ENCODE data around the gene DAPK2.

DAPK2 gene

DNA sequence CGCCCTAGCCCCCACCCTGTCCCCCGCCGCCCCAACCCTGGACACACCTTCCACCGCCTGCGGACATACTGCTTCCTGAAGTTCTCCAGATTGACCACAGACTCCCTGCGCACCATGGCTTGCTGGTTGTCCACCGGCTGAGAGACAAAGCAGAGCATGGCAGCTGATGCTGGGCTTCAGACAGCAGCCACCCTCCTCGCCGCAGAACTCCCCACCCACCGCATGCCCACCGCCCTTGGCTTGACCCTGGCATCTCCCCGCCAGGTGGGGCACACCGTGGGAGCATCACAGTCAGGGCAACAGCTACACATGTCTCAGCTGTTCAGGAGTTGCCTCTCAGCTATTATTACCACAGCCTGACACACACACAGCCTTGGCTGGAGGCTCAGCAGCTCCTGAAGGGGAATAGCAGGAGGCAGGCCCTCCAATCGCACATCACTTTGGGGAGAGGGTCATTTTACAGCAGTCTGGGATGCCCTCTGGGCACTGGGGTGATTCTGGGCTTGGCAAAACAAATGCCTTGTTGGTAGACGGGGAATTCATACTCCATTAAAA lies 134.1 kb downstream of the DAPK2 start:
- no peak for TF ChIP-seq CTCF (IDR thresholded peaks at IDR 0.05; ENCODE audit: control insufficient read depth, extremely low read depth, insufficient read depth)
- DNase-seq (ENCODE audit: low read depth), result no peak

DNA sequence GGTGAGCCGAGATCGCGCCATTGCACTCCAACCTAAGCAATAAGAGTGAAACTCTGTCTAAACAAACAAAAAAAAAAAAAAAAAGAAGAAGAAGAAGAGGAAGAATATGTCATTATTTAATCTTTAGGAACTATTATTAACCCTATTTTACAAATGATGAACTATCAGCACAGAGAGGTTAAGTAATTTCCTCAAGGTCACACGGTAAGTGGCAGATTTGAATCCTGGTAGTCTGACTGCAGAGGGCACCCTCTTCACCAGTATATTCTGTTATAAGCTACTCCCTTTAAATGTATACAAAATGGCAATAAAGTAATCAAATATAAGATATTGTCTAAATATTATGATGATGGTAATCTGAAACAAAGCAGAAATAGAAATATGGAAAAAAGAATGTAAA lies 135.1 kb downstream of the DAPK2 start:
- H3K4me3 ChIP-seq (ENCODE audit: low read depth, low read length), result no peak overlapping the region
- DNase-seq (ENCODE audit: low read depth), result no peak
- no peak for TF ChIP-seq CTCF (IDR thresholded peaks at IDR 0.05; ENCODE audit: control insufficient read depth, extremely low read depth, insufficient read depth)

More for the DNA sequence above, 134.1 kb downstream of the DAPK2 start:
- H3K4me3 ChIP-seq (ENCODE audit: low read depth, low read length), result no peak overlapping the region

- TF ChIP-seq CTCF (IDR thresholded peaks at IDR 0.05; ENCODE audit: control insufficient read depth, extremely low read depth, insufficient read depth), result no peak
- no peak for DNase-seq (ENCODE audit: low read depth)
- no peak overlapping the region for H3K4me3 ChIP-seq (ENCODE audit: low read depth, low read length)
Observed at GRCh38 chr15:63909819-63910437, 136.4 kb downstream of the DAPK2 start.

DNA sequence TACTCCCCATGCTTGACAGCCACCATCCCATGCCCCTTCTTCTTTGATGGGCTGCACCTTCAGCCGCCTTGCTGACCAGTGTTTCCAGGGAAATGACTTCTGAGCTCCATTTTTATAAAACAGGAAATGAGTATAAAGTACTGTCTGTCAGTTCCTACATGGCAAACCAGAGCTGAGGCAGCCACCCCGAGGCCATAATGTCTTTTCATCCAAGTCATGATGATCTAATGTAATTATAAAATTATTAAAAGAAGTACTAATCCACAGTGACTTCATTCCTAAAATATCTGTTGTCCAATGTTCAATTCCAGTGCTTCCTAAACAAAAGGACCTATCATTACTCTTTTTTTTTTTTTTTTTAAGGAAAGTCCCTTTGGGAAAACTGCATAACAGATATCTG lies 137.3 kb downstream of the DAPK2 start:
- H3K4me3 ChIP-seq (ENCODE audit: low read depth, low read length), result no peak overlapping the region
- no peak for DNase-seq (ENCODE audit: low read depth)
- no peak for TF ChIP-seq CTCF (IDR thresholded peaks at IDR 0.05; ENCODE audit: control insufficient read depth, extremely low read depth, insufficient read depth)

DNA sequence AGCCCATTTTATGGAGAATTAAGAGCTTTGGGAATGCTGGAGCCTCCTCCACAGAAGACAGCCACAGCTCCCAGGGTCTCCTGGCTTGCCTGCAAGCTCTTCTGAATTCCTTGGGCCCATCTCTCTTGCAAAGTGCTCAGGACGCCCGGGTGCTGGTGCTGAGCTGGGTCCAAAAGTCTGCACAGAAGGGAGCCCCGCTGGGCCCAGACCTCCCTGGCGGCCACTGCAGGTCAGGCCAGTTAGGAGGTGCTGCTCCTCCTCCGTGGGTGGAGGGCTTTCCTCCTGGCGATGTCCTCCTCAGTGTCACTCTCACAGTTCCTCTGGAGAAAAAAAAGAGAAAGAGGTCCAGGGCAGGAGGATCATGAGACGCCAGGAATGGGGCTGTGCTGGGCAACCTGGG lies 138.0 kb downstream of the DAPK2 start:
- no peak overlapping the region for H3K4me3 ChIP-seq (ENCODE audit: low read depth, low read length)
- DNase-seq (ENCODE audit: low read depth), result no peak
- TF ChIP-seq CTCF (IDR thresholded peaks at IDR 0.05; ENCODE audit: control insufficient read depth, extremely low read depth, insufficient read depth), result no peak

DNA sequence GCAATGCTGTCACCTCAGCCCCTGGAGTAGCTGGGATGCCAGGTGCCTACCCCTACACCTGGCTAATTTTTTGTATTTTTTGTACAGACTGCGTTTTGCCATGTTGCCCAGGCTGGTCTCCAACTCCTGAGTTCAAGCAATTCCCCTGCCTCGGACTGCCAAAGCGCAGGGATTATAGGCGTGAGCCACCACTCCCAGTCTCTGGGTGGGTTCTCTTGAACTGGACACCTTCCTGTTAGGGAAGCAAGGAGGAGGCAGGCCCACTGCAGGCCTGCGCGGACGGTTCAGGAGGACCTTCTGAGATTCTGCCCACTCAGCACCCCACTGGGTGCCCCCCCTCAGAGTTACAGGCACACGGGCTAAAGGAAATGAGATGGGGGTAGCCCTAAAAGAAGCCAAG lies 138.8 kb downstream of the DAPK2 start:
- DNase-seq (ENCODE audit: low read depth), result no peak
- H3K4me3 ChIP-seq (ENCODE audit: low read depth, low read length), result no peak overlapping the region
- TF ChIP-seq CTCF (IDR thresholded peaks at IDR 0.05; ENCODE audit: control insufficient read depth, extremely low read depth, insufficient read depth), result no peak

GRCh38 chr15:63906266-63906584 lies 140.1 kb downstream of the DAPK2 start:
- H3K4me3 ChIP-seq (ENCODE audit: low read depth, low read length), result no peak overlapping the region
- TF ChIP-seq CTCF (IDR thresholded peaks at IDR 0.05; ENCODE audit: control insufficient read depth, extremely low read depth, insufficient read depth), result no peak
- no peak for DNase-seq (ENCODE audit: low read depth)

All from LNCaP clone FGC (cell line).